Activated T-cell treated with anti-CD3 and anti-CD28 coated beads, Interleukin-2, amount 50 U/mL, for 1 hour (primary cell): Measurements from ENCODE around the gene MID1.

Source experiments
- DNase-seq: peaks from one replicate; pipeline ENCODE4 v3.0.0-alpha.2; 2020

MID1 gene

DNA sequence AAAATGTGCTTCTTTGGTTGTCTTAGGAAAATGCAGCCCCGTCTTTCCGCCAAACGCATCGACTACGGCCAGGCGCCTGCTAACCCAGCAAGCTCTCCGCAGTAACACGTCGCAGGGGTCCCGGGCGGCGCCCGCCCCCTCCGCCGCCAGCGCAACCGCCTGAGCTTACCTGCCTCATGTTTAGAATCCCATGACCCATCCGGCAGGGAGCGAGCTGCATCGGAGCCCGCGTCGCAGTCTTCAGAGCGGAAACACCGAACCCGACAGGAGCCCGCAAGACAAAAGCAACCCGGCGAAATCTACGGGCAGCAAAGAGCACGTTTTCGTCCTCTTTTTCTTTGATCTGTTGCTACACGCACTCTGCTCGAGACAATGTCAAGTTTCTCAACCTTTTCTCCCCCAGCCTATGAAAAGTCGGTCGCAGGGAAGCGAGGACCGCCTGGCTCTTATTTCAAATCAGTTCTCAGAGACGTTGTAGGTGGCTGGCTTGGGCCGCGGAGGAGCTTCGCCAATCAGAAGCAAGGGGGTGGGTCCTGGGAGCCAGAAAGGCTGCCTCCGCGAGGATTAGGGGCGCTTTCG lies at the start of gene MID1:
MID1 (minus strand) TSS at position 465 of the 579 bp plus-strand sequence. CDS start 53,038 bp downstream, outside the sequence.
- DNase-seq = no peak

DNA sequence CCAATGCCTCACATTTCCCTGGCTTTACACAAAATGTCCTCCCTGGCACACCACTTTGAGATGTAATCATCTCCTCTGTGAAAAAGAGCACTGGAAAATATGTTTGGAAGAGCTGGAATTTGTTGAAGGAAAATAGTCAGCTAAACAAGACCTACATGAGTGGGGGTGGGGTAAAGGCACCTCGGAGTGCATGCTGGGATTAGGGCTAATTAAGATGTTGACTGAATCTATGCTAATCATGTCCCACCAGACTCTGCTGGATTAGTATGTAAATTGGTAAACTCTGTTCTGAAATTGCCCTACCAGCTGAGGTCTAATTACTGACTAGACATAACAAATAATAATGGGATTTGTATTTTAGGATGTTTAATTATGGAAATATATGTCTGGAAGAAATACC lies 46.8 kb upstream of the MID1 start:
- DNase-seq = no peak

DNA sequence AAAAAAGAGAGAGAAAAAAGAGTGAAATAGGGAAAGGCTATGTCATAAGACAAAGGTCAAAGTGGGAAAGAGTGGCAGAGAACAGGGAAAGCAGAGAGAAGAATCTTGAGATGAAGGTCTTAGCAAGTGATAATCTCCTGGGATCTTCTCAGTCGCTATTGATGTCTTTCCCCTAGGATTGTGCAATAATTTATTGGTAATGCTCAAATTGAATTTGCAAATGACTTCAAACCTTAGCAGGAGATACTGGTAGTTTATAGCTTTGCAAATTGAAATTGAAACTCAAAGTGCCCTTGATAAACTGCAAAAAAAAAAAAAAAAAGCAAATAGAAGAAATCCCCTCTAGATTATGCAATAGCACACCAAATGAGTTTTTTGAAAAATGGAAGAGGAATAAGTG lies 45.7 kb upstream of the MID1 start:
- no peak for DNase-seq

GRCh38 chrX:10665681-10666080 lies 45.3 kb upstream of the MID1 start:
- no peak for DNase-seq

GRCh38 chrX:10660171-10660570 lies 39.8 kb upstream of the MID1 start:
- DNase-seq = no peak

DNA sequence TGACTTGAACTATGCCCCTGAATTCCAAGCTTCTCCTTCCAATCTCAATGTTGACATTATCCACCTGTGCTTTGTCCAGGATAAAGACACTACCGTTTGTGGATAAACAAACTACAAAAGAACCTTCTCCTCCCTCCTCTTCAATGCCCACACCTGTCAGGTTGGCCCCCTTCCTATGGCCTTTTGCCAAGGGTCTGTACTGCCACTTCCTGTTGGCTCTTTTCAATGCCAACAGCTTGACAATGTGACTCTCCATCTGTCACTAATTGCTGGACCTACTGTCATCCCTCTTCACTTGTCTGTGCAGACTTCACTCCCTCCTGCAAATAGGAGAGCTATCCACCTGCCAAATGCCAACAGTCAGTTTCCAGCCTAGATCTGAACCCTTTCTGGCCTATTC lies 35.8 kb upstream of the MID1 start:
- DNase-seq = no peak

GRCh38 chrX:10654960-10655359 lies 34.6 kb upstream of the MID1 start:
- DNase-seq = no peak

- no peak for DNase-seq
Measured at GRCh38 chrX:10653302-10653701, 32.9 kb upstream of the MID1 start.

- DNase-seq = no peak
Measured at GRCh38 chrX:10649265-10649664, 28.9 kb upstream of the MID1 start.

GRCh38 chrX:10648614-10649013 lies 28.2 kb upstream of the MID1 start:
- no peak for DNase-seq

DNA sequence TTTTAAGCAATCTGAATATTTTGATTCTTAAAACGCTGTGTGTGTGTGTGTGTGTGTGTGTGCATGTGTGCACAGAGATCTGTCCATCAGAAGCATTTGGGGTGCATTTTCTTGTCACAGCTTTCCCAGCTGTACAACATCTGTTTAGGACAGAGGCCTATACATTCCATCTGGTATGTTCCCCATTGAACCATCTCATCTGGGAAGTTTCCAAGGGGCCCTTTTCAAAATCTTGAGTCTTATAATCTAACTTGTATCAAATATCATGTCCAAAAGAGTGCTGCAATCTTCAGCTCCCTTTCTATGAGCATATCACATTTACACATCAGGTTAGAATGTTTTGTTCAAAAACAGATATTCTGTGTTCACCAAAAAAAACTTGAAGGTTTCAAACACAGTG lies 16.5 kb upstream of the MID1 start:
- no peak for DNase-seq

DNA sequence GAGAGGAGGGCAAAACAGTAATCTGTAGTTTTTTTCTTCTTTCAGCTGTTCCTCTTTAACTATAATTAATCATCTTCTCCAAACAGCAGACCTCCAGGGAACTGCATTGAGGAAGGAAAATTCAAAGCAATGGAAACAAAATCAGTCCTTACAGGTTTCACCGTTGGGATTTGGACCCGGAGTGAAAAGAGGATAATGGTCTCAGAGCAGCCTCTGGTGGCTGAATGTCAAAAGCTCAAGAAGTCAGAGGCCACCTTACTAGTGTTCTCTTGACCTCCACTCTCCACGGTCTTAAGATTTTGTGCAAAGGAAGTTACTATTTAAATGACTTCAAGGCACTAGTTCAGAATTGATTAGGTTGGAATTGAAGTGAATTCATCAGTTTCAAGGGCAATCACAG lies 16.0 kb upstream of the MID1 start:
- DNase-seq = no peak

DNA sequence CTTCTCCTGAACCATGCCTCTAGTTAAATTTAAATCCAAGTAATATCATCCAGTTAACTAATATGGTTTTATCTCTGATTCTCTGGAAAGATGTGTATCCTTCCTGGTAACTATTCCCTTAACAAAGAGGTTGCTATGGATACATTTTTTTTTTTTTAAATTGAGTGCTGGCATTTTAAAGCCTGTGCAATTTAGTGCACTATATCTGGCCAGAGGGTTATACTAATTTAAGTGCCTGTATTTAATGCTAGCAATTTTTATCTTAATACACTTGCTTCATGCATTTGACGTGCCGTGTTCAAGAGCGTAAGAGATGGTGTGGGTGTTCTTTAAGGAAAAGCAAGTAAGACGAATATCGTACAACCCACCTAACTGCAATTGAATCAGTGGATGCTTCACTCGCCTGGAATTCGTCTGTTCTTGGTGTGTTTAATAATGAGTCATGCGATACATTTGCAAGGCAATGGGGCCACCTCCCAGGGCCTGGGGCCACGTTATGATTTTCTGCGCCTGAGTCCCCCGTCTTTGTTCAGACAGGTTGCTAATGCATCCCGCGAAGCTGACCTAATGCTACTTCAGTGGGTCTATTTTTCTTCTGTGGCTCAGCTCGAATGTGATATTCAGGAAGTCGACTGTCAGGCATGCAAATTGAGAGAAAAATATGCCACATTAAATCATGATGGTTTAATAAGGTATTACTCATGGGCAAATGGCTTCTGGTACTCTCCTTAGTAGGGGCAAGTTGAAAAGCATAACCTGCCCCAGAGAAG lies 14.2 kb upstream of the MID1 start:
- DNase-seq = no peak

- no peak for DNase-seq
Measured at GRCh38 chrX:10633722-10634121, 13.3 kb upstream of the MID1 start.

- no peak for DNase-seq
Measured at GRCh38 chrX:10631416-10632145, 11.2 kb upstream of the MID1 start.

DNA sequence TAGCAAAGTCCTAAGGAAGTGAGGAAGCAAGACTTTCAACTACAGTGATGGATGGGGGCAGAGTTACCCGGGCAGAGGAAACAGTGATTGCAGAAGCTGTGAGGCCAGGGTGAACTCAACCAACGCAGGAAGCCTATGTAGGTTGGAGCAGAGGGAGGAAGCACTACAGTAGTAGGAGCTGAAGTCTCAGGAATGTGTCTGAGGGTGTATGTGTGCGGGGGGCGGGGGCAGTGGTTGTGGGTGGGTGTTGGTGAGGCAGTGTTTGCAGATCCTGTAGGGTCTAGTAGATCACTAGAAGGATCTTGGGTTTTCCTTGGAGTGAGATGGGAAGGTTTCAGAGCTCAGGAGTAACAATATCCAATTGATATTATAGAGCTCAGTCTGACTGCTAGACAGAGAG lies 9.9 kb upstream of the MID1 start:
- DNase-seq = no peak

DNA sequence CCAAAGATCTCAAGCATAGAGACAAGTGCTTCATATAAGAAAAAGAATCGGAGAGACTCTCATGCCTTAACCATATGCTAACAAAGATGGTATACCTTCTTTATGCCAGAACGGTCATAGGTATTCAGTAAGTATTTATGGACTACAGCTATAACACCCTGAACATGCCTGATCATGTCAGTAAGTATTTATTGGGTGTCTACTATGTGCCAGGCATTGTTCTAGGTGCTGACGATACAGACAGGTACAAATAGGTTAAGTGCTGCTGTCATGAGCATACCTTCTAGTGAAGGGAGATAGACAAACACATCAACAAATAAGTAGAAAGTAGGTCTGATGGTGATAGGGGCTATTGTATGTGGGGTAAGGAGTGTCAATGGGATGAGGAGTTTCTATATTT lies 9.5 kb upstream of the MID1 start:
- DNase-seq = no peak

DNA sequence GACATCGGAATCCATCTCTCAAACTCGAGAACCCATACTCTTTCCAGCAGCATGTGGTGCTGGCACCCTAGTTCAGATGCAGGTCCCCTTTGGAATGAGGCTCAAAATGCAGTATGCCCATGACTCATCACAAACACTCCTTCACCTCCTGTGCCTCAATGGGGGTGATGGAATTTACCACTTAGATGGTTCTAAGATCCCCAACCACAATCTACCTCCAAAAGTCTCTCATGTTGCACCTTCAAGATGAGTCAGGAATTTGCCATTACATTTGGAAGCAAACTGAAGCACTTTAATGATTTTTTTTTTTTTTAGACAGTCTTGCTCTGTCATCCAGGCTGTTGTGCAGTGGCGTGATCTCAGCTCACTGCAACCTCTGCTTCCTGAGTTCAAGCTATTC lies 8.5 kb upstream of the MID1 start:
- DNase-seq = no peak

DNA sequence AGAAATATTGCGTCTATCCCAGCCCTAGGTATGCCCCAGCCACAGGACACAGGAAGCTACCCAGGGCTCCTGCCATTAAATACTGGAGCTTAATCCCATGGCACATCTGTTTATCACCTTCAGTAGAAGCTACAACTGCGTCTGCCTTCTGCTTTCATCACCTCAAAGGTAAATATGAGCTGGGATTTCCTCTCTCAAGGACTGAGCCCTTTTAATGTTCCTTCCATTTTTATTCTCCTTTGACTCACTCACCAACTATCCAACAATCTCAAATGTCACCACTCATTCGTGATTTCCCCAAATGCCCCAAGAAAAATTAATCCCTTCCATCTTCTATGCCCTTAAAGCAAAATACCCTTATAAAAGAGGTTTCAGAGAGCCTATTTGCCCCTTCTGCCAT lies 1.8 kb upstream of the MID1 start:
- DNase-seq = no peak

- DNase-seq = no peak
Measured at GRCh38 chrX:10619425-10620046, 849 bp downstream of the MID1 start.

DNA sequence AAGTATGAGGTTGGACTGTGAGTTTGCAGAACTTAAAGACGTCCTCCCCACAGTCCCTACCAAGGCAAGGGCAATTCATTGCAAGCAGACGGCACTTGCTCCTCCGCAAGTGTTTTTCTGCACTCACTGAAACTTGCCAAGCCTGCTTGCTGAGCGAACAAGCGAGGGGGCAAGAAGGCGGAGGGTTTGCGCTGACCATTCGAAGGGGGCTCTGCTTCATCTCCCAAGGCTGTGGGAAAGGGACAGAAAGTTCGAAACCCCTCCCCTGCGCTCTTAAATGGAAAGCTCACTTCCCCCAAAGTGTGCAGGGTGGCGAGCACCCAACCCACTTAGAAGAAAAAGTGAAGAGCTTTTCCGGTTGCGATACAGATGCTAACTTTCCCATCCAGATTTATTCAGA lies 1.4 kb downstream of the MID1 start:
- DNase-seq = no peak

GRCh38 chrX:10617999-10618351 lies 2.4 kb downstream of the MID1 start:
- no peak for DNase-seq

DNA sequence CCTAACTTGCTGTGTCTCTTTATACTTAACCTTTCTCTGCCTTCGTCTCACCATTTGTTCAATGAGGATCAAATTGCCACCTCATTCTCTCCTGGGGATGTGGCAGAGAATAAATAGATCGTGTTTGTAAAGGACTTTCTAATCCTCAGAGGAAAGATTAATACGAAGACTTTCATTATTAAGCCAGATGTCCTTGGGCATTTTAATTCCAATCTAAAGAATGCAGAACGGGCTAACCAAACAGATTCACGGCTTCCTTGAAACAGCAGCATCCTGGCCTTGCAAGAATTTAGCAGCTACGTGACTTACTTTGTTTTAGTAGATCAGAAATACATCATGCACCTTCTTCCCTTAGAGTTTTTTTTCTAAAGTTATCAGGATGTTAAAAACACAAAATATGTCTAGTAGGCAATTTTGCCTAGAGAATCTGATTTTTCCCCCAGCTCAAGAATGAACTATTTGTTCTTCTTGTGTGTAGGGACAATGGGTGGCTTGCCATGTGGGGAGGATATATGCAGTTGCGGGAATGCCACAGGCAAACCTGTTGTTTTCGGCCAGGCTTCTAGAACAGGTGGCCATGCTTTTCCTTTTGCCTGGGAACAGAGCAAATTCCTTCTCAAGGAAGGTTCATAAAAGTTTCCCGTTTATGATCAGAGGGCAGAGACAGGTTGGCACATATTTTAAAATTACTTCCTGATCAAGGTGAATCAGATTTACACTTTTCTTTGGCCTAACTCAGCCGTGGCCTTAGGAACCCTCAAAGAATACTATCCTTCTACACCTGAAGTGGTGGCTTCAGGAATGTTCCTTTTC lies 3.0 kb downstream of the MID1 start:
- no peak for DNase-seq
